Effector CD4-positive, alpha-beta T cell (primary cell): ENCODE measurements around the gene HDAC4.
A peak's percentile ranks its signal among the peaks of the same experiment; 100 is the strongest.

ENCODE experiments used
- DNase-seq: peaks from one replicate; pipeline ENCODE4 v3.0.0-alpha.2; 2020

Gene HDAC4

GRCh38 chr2:239345251-239345650 is 55.6 kb downstream of the HDAC4 start:
- DNase-seq = no peak

GRCh38 chr2:239344857-239345216 is 56.0 kb downstream of the HDAC4 start:
- DNase-seq = no peak

DNA sequence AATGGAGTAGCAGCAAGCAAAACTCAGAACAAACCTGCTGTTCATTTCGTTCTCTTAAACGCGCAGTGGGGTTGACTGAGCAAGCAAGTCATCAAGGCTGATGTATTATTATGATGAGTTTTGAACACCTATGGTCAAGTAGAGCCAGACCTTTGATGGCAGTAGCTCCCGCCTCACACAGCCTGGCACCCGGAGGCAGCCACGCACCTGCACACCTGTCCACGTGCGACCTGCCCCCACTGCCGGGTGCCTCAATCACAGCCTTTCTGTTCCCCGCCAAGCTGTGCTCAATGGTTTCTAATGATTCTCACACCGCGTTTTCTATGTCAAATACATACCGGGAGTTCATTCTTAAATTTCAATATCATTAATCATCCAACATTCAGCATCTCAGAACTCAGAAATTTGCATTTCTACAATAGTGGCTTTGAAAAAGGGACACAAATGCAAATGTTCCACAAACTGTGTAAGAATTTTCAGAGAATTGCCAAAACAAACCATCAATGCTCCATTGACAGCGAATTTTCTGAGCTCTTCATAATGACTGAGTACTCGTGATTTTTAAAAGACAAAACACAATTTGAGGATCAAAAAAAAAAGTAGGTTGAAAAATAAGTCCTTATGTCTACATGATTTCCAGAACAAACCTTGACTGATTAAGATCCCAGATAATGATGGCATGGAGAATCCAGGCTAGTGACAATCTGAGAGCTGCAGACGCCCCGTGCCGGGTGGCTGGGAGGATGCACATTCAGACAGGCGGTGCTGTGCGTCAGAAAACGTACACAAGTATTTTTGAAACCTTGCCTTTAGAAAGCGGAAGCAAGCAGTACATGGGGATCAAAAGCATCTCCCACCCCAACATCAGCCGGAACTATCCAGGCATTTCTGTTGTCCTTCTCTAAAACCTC is 56.6 kb downstream of the HDAC4 start:
- no peak for DNase-seq

DNA sequence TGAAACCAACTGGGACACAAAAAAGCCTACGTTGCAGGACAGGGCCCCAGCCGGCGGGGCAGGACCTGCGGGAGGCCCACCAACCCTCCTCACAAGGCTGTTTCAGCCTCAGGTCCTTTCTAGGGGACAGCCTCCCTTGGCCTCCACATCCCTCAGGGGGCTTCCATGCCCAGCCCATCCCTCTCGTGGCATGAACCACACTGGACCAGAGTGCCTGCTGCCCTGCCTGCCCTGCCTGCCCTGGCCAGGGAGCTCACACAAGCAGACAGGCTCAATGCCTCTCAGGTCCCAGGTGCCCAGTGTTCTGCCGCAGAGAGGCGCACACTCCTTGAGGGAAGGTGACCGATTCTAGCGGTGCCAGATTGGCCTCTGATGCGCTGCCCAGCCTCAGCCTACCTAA is 57.4 kb downstream of the HDAC4 start:
- DNase-seq = no peak

DNA sequence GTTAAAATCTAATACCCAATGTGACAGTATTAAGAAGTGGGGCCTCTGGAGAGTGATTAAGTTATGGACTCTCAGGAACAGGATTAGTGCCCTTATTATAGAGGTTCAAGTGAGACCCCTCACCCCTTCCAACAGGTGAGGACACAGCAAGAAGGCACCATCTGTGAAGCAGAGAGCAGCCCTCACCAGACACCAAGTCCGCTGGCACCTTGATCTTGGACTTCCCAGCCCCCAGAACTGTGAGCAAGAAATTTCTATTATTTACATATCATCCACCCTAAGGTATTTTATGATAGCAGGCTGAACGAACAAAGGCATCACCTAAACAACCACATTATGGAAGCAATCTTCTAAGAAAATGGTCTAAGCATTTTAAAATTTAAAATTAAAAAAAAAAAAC is 59.0 kb downstream of the HDAC4 start:
- no peak for DNase-seq

DNA sequence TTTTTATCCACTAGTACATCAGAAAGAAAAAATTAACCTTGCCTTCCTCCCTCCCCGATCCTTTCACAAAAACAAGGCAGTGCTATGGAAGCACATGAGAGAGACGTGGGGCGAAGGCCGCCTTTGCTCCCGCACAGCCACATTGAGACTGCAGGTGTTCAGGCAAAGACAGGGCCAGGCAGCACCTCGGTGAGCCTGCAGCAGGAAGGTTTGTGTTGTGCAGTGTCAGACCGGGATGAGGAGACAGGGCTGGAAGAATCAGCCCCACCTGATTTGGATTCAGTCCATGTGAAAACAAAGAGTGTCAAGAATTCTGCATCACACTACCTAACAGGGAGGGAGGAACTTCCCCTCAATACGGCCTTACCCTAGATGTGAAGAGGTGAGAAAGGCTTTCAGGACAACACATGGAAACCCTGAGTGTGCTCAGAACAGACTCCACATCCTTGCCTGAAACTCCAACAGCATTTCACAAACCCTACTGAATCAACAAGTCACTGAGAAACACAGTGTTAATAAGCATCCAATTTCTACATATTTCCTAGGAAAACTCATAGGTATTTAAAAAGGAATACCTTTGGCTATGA is 59.6 kb downstream of the HDAC4 start:
- DNase-seq = no peak

DNA sequence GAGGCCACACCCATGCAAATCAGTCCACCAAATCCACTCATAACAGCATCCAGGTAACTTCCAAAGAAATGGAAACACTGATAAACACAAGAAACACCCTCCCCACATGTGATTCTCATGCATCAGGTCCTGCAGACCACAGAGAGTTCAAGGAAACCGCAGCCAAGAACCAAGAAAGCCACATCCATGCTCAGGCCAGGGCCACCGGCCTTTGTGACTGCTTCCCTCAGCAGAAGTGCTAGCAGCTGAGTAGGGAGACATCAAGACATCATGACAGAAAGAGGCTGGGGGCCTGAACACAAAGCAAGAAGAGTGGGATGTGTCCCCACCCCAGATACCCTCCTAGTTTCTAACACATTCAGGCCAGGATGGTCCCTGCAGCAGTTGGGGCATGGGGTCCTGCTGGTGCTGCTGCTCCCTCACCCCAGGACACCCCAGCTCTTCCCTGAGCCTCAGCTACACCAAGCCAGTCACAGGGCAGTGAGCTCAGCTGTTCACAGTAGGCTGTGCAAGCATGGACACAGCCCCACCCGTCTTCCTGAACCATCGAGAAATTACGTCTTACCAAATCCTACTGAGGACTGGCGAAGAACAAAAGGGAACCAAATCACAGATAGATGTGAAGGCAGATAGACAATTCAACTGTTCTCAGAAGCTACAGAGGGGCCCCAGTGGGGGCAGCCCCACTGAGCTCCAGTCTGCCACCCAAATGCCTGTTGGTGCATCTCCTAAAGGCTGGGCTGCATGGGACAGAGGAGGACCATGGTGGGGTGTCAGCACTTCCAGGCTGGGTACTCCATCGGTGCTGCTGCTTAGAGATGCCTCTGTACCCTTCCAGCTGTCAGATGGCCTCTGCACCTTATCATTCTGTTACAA is 60.9 kb downstream of the HDAC4 start:
- no peak for DNase-seq

DNA sequence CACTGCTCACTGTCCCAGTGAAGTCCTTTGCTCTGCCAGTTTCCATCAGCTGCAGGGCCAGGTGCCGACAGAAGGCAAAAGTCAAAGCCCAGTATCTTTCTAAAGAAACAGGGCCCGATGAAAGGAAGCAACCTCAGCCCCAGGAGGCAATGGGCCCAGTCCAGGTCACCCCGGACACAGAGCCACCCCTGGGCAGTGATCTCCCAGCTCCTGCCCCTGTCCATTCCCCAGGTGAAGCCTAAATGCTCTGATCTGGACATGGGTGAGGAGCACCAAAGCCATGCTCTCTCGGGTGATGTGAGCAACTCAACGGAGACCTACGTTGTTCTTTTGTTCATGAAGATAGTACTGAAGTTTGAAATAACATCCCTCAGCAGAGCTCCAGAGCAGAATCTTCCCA is 61.6 kb downstream of the HDAC4 start:
- DNase-seq = no peak

DNA sequence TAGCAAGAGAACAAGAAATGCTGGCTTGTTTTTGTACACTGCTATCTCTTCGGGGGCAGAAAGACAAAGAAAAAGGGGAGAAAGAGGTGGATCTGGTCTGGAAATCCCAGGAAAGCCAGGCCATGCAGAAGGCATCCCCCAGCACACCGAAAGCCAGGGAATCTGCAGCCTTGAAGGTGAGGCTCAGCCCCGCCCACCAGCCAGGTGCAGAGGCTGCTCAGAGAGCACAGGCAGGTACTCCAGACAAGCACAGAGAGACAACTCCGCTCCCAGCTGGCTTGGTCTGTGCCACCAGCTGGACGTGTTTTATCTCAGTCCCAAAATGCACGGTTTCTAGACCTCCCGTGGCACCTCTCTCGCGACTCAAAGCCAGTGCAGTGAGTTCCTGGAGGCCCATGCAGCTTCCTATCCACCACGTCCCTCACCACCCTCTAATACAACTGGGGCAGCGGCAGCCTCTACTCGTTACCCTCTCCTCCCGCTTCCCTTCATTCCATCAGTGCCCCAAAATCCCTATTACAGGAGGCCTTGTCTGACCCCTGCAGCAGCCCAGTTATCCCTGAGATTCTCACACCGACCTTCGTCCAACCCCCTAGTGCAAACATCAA is 62.8 kb downstream of the HDAC4 start:
- no peak for DNase-seq

- DNase-seq = no peak
These were observed 63.5 kb downstream of the HDAC4 start for GRCh38 chr2:239337122-239337876.

DNA sequence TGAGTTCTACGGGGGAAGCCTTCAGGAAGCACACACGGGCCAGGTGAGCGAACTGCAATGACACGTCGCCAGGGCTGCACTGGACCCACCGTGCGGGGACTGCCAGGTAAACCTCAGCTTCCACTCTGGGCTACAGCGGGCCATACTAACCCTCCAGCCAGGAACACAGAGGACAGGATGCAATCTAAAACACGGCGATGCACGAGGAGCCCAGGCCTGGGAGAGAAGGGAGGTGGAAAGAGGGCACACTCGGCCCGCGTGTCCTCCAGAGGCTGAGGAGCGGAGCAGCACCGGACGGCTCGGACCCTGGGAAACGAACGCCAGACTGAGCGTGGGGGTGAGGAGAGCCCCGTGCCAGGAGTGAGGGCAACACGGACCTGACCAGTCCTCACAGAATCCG is 69.3 kb downstream of the HDAC4 start:
- DNase-seq = no peak

GRCh38 chr2:239330836-239331235 is 70.0 kb downstream of the HDAC4 start:
- DNase-seq = no peak

GRCh38 chr2:239329972-239330572 is 70.7 kb downstream of the HDAC4 start:
- no peak for DNase-seq

DNA sequence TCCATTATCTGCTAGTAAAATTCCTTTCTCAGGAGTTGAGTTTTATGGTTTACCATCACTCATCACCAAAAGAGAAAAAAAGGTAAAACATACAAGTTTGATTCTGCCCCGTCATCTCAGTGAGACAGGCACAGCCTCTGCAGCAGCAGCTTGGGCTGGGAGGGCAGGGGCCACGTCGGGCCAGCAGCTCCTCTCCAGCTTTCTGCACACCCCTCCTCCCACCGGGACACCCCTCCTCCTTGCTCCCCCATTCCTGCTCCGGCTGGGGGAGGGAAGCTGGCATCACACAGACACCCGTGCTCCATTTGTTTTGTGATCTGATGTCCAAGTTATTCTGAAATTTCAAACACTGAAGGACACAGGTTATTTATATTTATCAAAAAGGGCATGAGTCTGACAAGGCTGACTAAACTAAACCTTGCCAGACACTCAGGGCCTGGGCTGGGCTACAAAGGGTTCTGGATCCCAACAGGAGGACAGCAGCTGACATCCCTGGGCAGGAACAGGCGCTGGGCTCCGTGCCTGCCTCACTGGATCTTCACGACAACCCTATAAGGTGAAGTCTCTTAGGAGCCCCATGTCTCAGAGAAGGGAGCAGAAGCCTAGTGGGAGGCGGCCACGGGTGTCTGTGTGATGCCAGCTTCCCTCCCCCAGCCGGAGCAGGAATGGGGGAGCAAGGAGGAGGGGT is 71.4 kb downstream of the HDAC4 start:
- no peak for DNase-seq

- no peak for DNase-seq
These were observed 72.2 kb downstream of the HDAC4 start for GRCh38 chr2:239328351-239329191.

DNA sequence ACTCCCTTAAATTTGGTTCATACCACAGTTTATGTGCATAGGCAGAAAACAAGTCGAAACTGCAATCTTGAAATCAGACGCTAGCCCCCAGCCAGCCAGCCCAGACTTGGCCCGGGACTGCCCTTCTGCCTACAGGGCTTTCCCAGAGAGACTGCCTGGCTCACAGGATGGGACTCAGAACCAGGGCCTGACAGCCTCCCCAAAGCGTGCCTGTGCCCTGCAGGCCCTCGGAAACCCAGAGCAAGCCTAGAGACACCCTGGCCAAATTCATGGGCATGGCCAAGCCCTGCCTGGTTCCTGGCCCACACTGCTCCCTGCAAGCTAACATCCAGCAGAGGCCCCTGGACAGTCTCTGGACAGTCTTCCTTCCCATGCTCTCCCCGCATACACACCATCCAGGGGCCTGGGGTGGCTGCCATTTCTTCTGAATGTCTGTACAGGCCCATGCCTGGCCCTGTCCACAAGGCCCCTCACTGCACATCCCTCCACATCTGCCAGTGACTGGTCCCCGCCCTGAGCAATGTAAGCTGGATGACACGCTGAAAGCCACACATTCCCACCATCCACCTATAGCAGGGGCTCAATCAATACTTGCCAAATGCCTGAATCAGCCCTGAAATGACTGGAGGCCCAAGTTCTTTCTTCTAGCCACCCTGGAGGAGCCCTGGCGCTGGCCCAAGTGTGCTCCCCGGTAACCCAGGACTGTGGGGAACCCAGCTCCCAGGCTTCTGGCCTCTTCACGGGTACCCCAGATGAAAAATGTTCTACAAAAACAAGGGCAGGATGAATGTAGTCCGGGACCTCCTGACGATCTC is 73.1 kb downstream of the HDAC4 start:
- DNase-seq = no peak

DNA sequence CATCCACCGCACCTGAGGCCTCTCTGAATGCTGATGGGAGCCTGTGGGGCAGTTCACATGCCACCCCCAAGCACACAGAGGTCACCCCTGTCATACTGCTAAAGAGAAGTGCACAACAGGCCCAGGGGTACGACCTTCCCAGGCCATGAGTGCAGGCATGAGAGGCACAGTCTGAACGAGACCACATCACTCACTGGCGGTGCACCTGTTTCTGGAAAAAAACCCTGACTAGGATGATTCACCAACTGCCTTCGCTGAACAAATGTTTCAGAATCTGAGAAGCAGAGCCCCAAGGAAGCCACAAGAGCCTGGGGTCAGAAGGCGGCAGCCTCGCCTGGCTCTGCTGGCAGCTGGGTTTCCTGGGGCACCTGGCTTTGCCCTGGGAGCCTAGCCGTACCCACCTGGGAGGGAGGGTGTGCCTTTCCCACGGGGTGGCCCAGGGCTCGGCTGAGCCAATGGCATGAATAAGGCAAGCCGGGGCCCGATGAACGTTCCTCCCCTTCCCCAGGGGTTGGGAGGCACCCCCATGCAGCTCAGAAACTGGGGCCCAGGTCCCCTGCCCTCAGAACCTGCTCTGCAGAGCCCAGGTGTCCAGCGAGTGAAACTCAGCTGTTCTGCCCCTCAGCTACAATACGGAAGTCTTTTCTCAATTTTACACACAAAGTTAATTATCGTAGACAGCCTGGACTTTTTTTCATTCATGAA is 73.8 kb downstream of the HDAC4 start:
- DNase-seq = peak; percentile 60

GRCh38 chr2:239324456-239324855 is 76.4 kb downstream of the HDAC4 start:
- no peak for DNase-seq

DNA sequence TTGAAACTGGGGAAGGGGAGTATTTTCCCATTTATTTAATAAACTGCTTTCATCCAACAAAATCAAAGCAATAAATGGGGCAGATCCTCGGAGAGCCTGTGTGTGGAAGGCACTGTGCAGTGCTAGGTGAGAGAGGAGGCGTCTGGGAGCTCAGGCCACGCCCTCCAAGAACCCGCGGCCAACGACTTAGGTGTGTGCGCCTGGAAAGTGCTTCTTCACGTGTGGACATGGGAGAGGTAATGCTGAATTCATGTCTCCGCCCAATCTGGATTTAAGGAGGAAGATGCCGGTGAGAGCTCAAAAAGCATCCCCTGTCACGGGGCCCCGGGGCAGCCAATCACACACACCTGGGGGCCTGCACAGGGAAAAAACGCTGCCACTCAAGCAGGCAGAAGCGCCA is 77.4 kb downstream of the HDAC4 start:
- no peak for DNase-seq
